GM12878 (cell line): ENCODE data around the gene HERPUD1. TPM values are rescaled to one million over a fixed set of nuclear protein-coding genes. Genes with fewer than 3 reads are reported as not detected.

Source experiments
- ATAC-seq: fragments of 200-7000 bp; cut with Tn5 transposase; 3 replicates; pipeline ENCODE4 v1.9.1; 2020; ENCODE audit warnings: mild to moderate bottlenecking, moderate library complexity
- BruUV-seq: library from RNA; stranded (reverse); fragments of 400-500 nt; replicated peaks from 2 replicates; lab custom pipeline; 2021; lab: Mats Ljungman, UMichigan
- CTCF ChIA-PET: fragments of 300-600 bp; sonication (Branson Sonifier 250); formaldehyde crosslinking; extraction: SDS; loops from one replicate; lab custom pipeline; 2021; ENCODE audit warnings: inconsistent platforms; lab: Yijun Ruan, JAX
- POLR2A ChIA-PET: fragments of 350-600 bp; formaldehyde crosslinking; extraction: SDS; loops from one replicate; lab custom pipeline; 2021; ENCODE audit warnings: inconsistent platforms; lab: Charles Lee
- RAD21 ChIA-PET: fragments of 300-600 bp; sonication (Branson Sonifier 250); formaldehyde crosslinking; loops from one replicate; lab custom pipeline; 2023; ENCODE audit warnings: antibody characterized with exemption; ENCODE audit not compliant: unreplicated experiment; lab: Charles Lee
- SMC1A ChIA-PET: fragments of 300-600 bp; sonication (Branson Sonifier 250); formaldehyde crosslinking; loops from one replicate; lab custom pipeline; 2023; ENCODE audit not compliant: unreplicated experiment, uncharacterized antibody; lab: Charles Lee
- DNase-seq: peaks from one replicate; pipeline ENCODE4 v3.0.0-alpha.2; 2011; ENCODE audit warnings: low read depth, low spot score
- FAIRE-seq: peaks from 3 replicates; lab custom pipeline; 2011; peaks lifted over from hg19 to GRCh38; lab: Jason Lieb, UNC
- H2AFZ ChIP-seq: 2 replicates; pipeline ENCODE4 v1.6.0; 2011; ENCODE audit warnings: low read depth, low read length, control low read depth; ENCODE audit not compliant: control insufficient read depth
- H3K27ac ChIP-seq: 2 replicates; pipeline ENCODE4 v1.5.1; 2011; ENCODE audit warnings: control low read depth; ENCODE audit not compliant: control insufficient read depth, insufficient read depth
- H3K27me3 ChIP-seq, 2 experiments: replicated peaks in 1 of 2; 2 replicates each; pipeline versions ENCODE4 v1.6.0 to v1.6.1; 2011; ENCODE audit warnings: low read length in 1 of 2; ENCODE audit not compliant: control insufficient read depth in 2 of 2, insufficient read depth in 2 of 2
- H3K36me3 ChIP-seq, 2 experiments: 2 replicates each; pipeline ENCODE4 v1.5.1; 2011; ENCODE audit warnings: low read length in 1 of 2; ENCODE audit not compliant: control insufficient read depth in 2 of 2, insufficient read depth in 2 of 2
- H3K4me1 ChIP-seq: 2 replicates; pipeline ENCODE4 v1.6.1; 2011; ENCODE audit warnings: mild to moderate bottlenecking, low read length, moderate library complexity, mixed read lengths; ENCODE audit not compliant: control insufficient read depth, insufficient read depth
- H3K4me2 ChIP-seq: 2 replicates; pipeline ENCODE4 v1.6.0; 2011; ENCODE audit warnings: control low read depth; ENCODE audit not compliant: control insufficient read depth, insufficient read depth
- H3K4me3 ChIP-seq: fragments of 200-600 bp; sonication (generic); 2 replicates; pipeline ENCODE4 v1.5.1; 2016
- H3K79me2 ChIP-seq: 2 replicates; pipeline ENCODE4 v1.6.0; 2011; ENCODE audit warnings: low read length; ENCODE audit not compliant: control insufficient read depth, insufficient read depth
- H3K9ac ChIP-seq: 2 replicates; pipeline ENCODE4 v1.8.0; 2011; ENCODE audit warnings: low read length, control low read depth, mixed read lengths; ENCODE audit not compliant: control insufficient read depth, insufficient read depth
- H3K9me3 ChIP-seq: replicated peaks from 3 replicates; pipeline ENCODE4 v1.5.1; 2011; ENCODE audit warnings: mild to moderate bottlenecking, low read length; ENCODE audit not compliant: control insufficient read depth, insufficient read depth
- H4K20me1 ChIP-seq: 2 replicates; pipeline ENCODE4 v1.6.0; 2011; ENCODE audit not compliant: control insufficient read depth, insufficient read depth
- ATF7 ChIP-seq: fragments of 450-650 bp; IDR thresholded peaks from 2 replicates; pipeline ENCODE4 v1.6.1; 2016; ENCODE audit warnings: low read depth, mild to moderate bottlenecking
- ELK1 ChIP-seq: IDR thresholded peaks from 2 replicates; pipeline ENCODE4 v1.6.1; 2012; ENCODE audit warnings: low read depth, low read length, improper control_type of control experiment
- HDGF ChIP-seq: fragments of 450-650 bp; IDR thresholded peaks from 2 replicates; pipeline ENCODE4 v1.6.1; 2016; ENCODE audit warnings: antibody characterized with exemption
- MEF2B ChIP-seq: fragments of 450-650 bp; IDR thresholded peaks from 2 replicates; pipeline ENCODE4 v1.6.1; 2018; ENCODE audit warnings: mild to moderate bottlenecking, moderate library complexity; ENCODE audit not compliant: partially characterized antibody, poor library complexity, severe bottlenecking
- RAD51 ChIP-seq: fragments of 450-650 bp; IDR thresholded peaks from 2 replicates; pipeline ENCODE4 v1.6.1; 2016; ENCODE audit warnings: moderate library complexity, mild to moderate bottlenecking, inconsistent platforms
- RCOR1 ChIP-seq: conservative IDR thresholded peaks from 2 replicates; pipeline ENCODE4 v1.6.1; 2012; ENCODE audit warnings: low read depth, low read length, improper control_type of control experiment
- REST ChIP-seq: IDR thresholded peaks from 2 replicates; pipeline ENCODE4 v1.6.1; 2012; ENCODE audit warnings: mild to moderate bottlenecking, low read depth, low read length
- TCF12 ChIP-seq: IDR thresholded peaks from 2 replicates; pipeline ENCODE4 v1.6.1; 2011; ENCODE audit warnings: low read depth, mild to moderate bottlenecking, low read length
- YY1 ChIP-seq: IDR thresholded peaks from 2 replicates; pipeline ENCODE4 v1.6.1; 2011; ENCODE audit warnings: low read depth, mild to moderate bottlenecking, low read length
- ZSCAN29 ChIP-seq: fragments of 450-650 bp; IDR thresholded peaks from 2 replicates; pipeline ENCODE4 v1.6.1; 2017; ENCODE audit warnings: mild to moderate bottlenecking, moderate library complexity
- WGBS: methylation state at CpG from one replicate; pipeline ENCODE4 v1.1.6; 2016; ENCODE audit warnings: low lambda C conversion rate; ENCODE audit not compliant: insufficient replicate concordance, insufficient coverage; ENCODE audit errors: missing lambda C conversion rate; 5-methylcytosine and 5-hydroxymethylcytosine counted together
- in situ Hi-C: fragments of 300-500 bp; cut with MboI; formaldehyde crosslinking; loops from 9 replicates; pipeline ENCODE4 v1.14.3; 2018; ENCODE audit warnings: mixed read lengths
- intact Hi-C: fragments of 100-400 bp; cut with micrococcal nuclease; formaldehyde crosslinking; loops from one replicate; pipeline ENCODE4 v1.14.2; 2022; ENCODE audit not compliant: unreplicated experiment
- polyA plus RNA-seq, 11 experiments: library from polyadenylated mRNA; depleted of rRNA in 4 of 11; unstranded in 6 of 11; stranded (reverse) in 5 of 11; fragments of >200 nt; fragmentation: Nextera tagmentation in 4 of 11; fragmentation: Illumina TruSeq in 1 of 11; extraction: Ambion mirVana in 4 of 11; extraction: Trizol in 1 of 11; gene quantifications; 1 replicate in 1 of 11; 2 replicates in 10 of 11; pipeline versions ENCODE4 v1.2.1 to v1.2.3, GENCODE V29; 2011 to 2016; ENCODE audit warnings: inconsistent platforms in 2 of 11, missing spikeins in 2 of 11, low read depth in 1 of 11
- total RNA-seq, 4 experiments: library from RNA; depleted of rRNA in 3 of 4; stranded (reverse); fragments of >200 nt in 3 of 4; fragmentation: Illumina TruSeq in 1 of 4; extraction: Trizol in 1 of 4; gene quantifications; 2 replicates each; pipeline versions ENCODE4 v1.2.1 to v1.2.3, GENCODE V29; 2013 to 2021
- TF ChIP-seq, protein P1 (sequence below): fragments of 450-650 bp; formaldehyde crosslinking; IDR thresholded peaks from 2 replicates; pipeline ENCODE4 v1.4.0; 2022; ENCODE audit warnings: mild to moderate bottlenecking, moderate library complexity
- TF ChIP-seq, protein P2 (sequence below), 3 experiments: IDR thresholded peaks in 2 of 3; conservative IDR thresholded peaks in 1 of 3; 2 replicates each; pipeline ENCODE4 v1.5.1; 2011; ENCODE audit warnings: low read depth in 3 of 3, low read length in 3 of 3, mild to moderate bottlenecking in 3 of 3, control low read depth in 2 of 3, moderate library complexity in 2 of 3, inconsistent platforms in 1 of 3, mixed read lengths in 1 of 3; ENCODE audit not compliant: control insufficient read depth in 2 of 3, insufficient read depth in 1 of 3; ENCODE audit errors: extremely low read depth in 1 of 3

The HERPUD1 gene
- total and polyA plus RNA-seq, 10 of the 15 experiments (the other 5 are each of a cell fraction or from before 2014, with no cell fraction given): 32.6 to 212 (median 122) TPM

GRCh38 chr16:56950455-56950854, 18.5 kb downstream of the HERPUD1 start:
- H3K9me3 ChIP-seq: no peaks in the 10 kb centered on the region
- H3K27me3 ChIP-seq: no peaks in the 10 kb centered on the region
- H3K27ac ChIP-seq: no peak overlapping the region
- ATAC-seq (no peak), FAIRE-seq (no peak), DNase-seq (no peak)
- SMC1A ChIA-PET: interaction anchor here (1.1 to 5.6 kb wide), 17 partner anchors 10 to 157 kb away, joined by 3 to 86 read pairs (median 6); partner anchors contain the start of gene SLC12A3
- peak overlapping the region; percentile 34 for H3K4me2 ChIP-seq
- CTCF ChIA-PET: interaction anchor here (0.7 to 6.3 kb wide), 23 partner anchors 9 to 158 kb away, joined by 3 to 247 read pairs (median 6); partner anchors contain the start of genes CETP and SLC12A3
- TF ChIP-seq REST: no peak
- no peak for TF ChIP-seq YY1
- TF ChIP-seq RCOR1: no peak
- TF ChIP-seq RAD51: no peak
- TF ChIP-seq MEF2B: no peak
- no peak for TF ChIP-seq HDGF
- no peak for TF ChIP-seq TCF12
- no peak for TF ChIP-seq ELK1
- TF ChIP-seq ZSCAN29: no peak
- TF ChIP-seq ATF7: no peak
- TF ChIP-seq, protein P1, sequence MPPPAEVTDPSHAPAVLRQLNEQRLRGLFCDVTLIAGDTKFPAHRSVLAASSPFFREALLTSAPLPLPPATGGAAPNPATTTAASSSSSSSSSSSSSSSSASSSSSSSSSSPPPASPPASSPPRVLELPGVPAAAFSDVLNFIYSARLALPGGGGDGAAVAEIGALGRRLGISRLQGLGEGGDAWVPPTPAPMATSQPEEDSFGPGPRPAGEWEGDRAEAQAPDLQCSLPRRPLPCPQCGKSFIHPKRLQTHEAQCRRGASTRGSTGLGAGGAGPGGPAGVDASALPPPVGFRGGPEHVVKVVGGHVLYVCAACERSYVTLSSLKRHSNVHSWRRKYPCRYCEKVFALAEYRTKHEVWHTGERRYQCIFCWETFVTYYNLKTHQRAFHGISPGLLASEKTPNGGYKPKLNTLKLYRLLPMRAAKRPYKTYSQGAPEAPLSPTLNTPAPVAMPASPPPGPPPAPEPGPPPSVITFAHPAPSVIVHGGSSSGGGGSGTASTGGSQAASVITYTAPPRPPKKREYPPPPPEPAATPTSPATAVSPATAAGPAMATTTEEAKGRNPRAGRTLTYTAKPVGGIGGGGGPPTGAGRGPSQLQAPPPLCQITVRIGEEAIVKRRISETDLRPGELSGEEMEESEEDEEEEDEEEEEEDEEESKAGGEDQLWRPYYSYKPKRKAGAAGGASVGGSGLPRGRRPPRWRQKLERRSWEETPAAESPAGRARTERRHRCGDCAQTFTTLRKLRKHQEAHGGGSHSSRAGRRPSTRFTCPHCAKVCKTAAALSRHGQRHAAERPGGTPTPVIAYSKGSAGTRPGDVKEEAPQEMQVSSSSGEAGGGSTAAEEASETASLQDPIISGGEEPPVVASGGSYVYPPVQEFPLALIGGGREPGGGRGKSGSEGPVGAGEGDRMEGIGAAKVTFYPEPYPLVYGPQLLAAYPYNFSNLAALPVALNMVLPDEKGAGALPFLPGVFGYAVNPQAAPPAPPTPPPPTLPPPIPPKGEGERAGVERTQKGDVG: no peak
- TF ChIP-seq, protein P2, sequence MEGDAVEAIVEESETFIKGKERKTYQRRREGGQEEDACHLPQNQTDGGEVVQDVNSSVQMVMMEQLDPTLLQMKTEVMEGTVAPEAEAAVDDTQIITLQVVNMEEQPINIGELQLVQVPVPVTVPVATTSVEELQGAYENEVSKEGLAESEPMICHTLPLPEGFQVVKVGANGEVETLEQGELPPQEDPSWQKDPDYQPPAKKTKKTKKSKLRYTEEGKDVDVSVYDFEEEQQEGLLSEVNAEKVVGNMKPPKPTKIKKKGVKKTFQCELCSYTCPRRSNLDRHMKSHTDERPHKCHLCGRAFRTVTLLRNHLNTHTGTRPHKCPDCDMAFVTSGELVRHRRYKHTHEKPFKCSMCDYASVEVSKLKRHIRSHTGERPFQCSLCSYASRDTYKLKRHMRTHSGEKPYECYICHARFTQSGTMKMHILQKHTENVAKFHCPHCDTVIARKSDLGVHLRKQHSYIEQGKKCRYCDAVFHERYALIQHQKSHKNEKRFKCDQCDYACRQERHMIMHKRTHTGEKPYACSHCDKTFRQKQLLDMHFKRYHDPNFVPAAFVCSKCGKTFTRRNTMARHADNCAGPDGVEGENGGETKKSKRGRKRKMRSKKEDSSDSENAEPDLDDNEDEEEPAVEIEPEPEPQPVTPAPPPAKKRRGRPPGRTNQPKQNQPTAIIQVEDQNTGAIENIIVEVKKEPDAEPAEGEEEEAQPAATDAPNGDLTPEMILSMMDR (IDR thresholded peaks at IDR 0.05 in 2 of 3, conservative IDR thresholded peaks at IDR 0.05 in 1 of 3; ENCODE audit: control insufficient read depth in 2 of 3, extremely low read depth in 1 of 3, insufficient read depth in 1 of 3, low read depth in 3 of 3, low read length in 3 of 3): no peak
- intact Hi-C loops (no loop called here), in situ Hi-C loops (loop anchor here (5.0 kb wide), 1 partner anchor 83 kb away; the partner anchor contains the start of gene SLC12A3)
- no peak overlapping the region for H3K4me3 ChIP-seq
- WGBS: 77% methylated on average over 7 of the region's 7 CpGs
- peak overlapping the region; percentile 12; the same call in 1 of the 2 replicates for H2AFZ ChIP-seq
- no peaks in the 10 kb centered on the region for H3K79me2 ChIP-seq
- RAD21 ChIA-PET: interaction anchor here (0.7 to 6.8 kb wide), 20 partner anchors 9 to 249 kb away, joined by 3 to 126 read pairs (median 4); partner anchors contain the start of genes HERPUD1 and SLC12A3
- H3K4me1 ChIP-seq: peaks cover 18% of the 10 kb centered on the region
- H4K20me1 ChIP-seq: no peaks in the 10 kb centered on the region
- H3K9ac ChIP-seq: no peak overlapping the region
- BruUV-seq: no TSS peak
- H3K36me3 ChIP-seq: no peaks in the 10 kb centered on the region
- POLR2A ChIA-PET: interaction anchor here (1.3 to 2.7 kb wide), 6 partner anchors 8 to 85 kb away, joined by 3 to 19 read pairs (median 7); no protein-coding TSS in a partner anchor
